Urinary bladder (tissue), 4 donors: ENCODE data around the gene FOXF1. TPM values are rescaled to one million over a fixed set of nuclear protein-coding genes. Genes with fewer than 3 reads are reported as not detected.

Experiments used
- DNase-seq: peaks from one replicate; pipeline ENCODE4 v3.0.0-alpha.2; 2015; ENCODE audit errors: extremely low spot score
- H3K27ac ChIP-seq: one replicate; pipeline ENCODE4 v1.5.1; 2013; ENCODE audit warnings: low read depth, mild to moderate bottlenecking, moderate library complexity
- H3K36me3 ChIP-seq: one replicate; pipeline ENCODE4 v1.6.1; 2013; ENCODE audit warnings: mild to moderate bottlenecking, moderate library complexity; ENCODE audit not compliant: insufficient read depth
- H3K4me1 ChIP-seq: one replicate; pipeline ENCODE4 v1.6.1; 2013; ENCODE audit warnings: mild to moderate bottlenecking, moderate library complexity; ENCODE audit not compliant: insufficient read depth
- H3K4me3 ChIP-seq: one replicate; pipeline ENCODE4 v1.5.1; 2013; ENCODE audit warnings: low read depth, low read length
- WGBS: extraction: QIAGEN DNeasy Blood & Tissue Kit; methylation state at CpG from one replicate; pipeline ENCODE4 v1.1.7; 2013; 5-methylcytosine and 5-hydroxymethylcytosine counted together
- polyA plus RNA-seq: library from polyadenylated mRNA; stranded (reverse); fragments of 200-250 nt; gene quantifications from one replicate; pipeline ENCODE4 v1.2.3, GENCODE V29; 2013
- total RNA-seq: library from RNA; depleted of rRNA; stranded (reverse); fragments of >200 nt; gene quantifications from one replicate; pipeline ENCODE4 v1.2.3, GENCODE V29; 2014
- donor health status: healthy with polysubstance abuse.
- donor health status: healthy.

The FOXF1 gene
- total and polyA plus RNA-seq, 2 donors = 28.9 to 83.3 TPM

DNA sequence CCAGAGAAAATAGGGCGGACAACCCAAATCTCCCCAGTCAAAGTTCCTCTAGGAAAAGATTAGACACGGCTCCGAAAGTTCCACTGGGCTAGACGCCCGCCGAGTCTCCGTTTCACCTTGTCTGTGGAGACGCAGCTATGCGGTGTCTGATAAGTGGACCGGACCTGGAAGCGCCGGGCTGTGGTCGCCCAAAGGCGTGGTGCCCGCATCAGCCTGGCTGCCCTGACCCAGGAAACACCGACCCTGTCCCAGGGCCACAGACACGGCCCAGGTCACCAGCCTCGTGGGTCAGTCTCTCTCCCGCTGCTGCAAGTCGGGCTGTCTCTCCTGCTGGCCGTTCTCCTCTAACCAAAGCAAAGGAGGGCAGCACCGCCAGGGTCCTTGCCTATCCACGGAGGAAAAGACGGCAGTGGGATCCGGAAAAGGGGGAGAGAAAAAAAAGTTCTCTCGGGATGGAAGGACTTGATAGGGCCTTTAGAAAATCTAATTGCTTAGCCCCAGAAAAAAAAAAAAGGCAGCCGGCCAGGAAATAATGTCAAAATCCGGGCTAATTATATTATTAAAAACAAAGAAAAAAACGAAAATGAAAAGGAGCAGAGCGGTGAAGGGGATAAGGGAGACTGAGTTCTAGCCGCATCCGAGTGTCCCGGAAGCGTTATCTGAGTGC is 13.9 kb upstream of the FOXF1 start:
- no peak for DNase-seq
- peak overlapping the region; percentile 63 for H3K4me3 ChIP-seq
- 14% methylated on average over 34 of the region's 34 CpGs for WGBS
- no peaks in the 10 kb centered on the region for H3K4me1 ChIP-seq
- H3K27ac ChIP-seq = peak overlapping the region; percentile 91
- no peaks in the 10 kb centered on the region for H3K36me3 ChIP-seq

DNA sequence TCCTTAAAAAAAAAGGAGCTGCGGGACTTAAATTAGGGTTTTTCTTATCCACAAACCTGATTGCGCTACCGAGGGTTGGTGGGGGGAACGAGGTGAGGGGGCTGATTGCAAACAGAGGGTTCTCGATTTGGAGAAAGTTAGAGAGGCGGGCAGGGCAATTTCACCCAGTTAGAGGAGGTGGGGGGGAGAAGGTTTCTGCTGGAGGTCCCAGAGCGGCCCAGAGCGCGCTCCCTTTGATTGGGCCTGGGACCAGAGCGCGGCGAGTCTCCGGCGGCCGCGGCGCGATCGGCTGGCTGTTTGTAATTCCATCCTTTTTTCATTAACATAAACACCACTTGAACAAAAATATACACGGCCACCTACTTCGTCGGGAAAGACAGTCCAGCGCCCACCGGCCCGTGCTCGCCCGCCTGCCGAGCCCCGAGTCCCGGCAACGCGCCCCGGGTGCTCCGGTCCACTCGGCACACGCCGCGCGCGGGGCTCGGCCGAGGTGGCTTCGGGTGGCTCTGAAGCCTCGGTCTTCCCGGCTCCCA is 13.3 kb upstream of the FOXF1 start:
- WGBS = 8% methylated on average over 45 of the region's 45 CpGs
- no peaks in the 10 kb centered on the region for H3K4me1 ChIP-seq
- H3K36me3 ChIP-seq = no peaks in the 10 kb centered on the region
- H3K4me3 ChIP-seq = peak overlapping the region; percentile 63
- no peak for DNase-seq
- H3K27ac ChIP-seq = peak overlapping the region; percentile 86

DNA sequence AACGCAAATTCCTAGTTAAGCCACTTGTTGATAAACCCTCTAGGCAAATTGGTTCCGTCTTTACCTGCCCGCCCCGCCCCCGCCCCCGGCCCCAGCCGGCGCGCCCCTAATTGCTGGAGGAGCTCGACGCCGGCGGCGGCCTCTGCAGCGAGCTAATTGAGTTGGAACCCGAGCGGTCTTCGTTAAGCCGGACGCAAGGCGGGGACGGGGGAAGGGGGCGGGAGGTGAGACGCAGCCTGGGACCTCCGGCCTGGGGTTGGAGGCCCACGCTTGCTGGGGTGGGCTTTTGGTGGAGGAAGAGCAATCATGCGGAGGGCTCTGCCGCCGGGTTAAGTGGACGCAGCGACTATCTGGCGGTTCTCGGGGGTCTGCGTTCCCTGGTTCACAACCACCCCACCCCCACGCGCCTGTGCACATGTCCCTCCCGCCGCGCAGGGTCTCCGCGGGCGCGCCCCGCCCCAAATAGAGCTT is 12.7 kb upstream of the FOXF1 start:
- Histone ChIP-seq H3K36me3 (no peaks in the 10 kb centered on the region), H3K4me1 (no peaks in the 10 kb centered on the region), H3K4me3 (peak overlapping the region; percentile 63), H3K27ac (peak overlapping the region; percentile 86)
- DNase-seq = no peak
- 3% methylated on average over 44 of the region's 44 CpGs for WGBS

DNA sequence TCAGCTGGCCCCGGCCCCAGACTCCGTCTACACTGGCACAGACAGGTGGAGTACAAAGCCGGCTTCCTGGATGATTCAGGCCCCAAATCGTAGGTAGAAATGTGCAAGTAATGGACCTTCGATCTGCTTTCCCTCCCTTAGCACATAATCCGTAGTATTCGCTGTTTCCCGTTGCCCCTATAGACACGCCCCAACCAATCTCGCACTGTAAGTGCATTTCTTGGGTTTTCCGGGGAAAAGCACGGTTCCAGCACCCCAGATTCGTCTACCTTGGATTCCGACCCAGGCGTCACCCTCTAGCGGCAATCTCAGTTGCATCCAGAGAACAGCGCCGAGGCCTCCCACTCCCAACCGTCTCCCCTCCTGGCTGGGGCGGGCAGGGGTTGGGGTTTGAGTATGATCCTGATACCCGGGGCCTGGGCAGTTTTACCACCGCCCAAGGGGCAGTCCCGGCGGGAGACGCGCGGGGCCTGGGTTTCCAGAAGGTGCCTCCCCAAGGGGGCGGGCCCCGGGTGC is 12.1 kb upstream of the FOXF1 start:
- no peak for DNase-seq
- 4% methylated on average over 29 of the region's 29 CpGs for WGBS
- Histone ChIP-seq H3K36me3 (no peaks in the 10 kb centered on the region), H3K27ac (peak overlapping the region; percentile 75), H3K4me1 (no peaks in the 10 kb centered on the region), H3K4me3 (peak overlapping the region; percentile 63)

DNA sequence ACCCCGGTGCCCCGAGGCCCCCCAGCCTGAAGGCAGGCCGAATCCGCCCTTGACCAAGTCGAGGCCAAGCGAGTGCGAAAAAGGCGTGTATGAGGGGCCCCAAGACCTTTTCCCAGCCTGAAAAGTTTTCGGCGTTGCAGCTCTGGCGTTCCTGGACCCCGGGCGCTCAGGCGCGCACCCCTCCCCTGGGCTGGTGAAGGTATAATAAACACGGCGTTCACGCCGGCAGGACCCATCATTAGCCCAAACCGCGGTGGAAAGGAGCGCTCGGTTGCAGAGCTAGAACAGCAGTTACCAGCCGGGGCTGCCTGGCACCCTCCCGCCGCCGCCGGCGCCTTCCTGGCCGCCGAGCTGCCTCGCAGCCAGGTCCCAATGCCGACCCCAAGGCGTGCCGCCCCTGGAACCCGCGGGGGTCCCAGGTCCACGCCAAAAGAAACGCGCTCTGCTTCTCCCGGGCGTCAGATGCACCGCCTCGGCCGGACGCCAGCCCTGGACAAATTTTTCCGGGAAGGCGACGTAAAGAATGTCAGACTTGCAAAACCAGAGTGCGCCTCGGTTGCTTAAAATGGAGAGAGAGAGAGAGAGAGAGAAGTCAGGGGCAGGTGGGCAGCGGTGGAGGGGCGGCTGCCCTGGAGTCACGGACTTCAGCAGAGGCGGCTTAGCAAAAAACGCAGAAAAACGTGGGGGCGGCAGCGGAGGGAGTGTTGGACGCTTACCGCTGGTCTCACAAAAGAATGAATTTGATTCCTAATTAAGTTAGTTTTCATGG is 11.5 kb upstream of the FOXF1 start:
- DNase-seq = no peak
- Histone ChIP-seq H3K4me3 (peak overlapping the region; percentile 63), H3K4me1 (no peaks in the 10 kb centered on the region), H3K27ac (peak overlapping the region; percentile 75), H3K36me3 (no peaks in the 10 kb centered on the region)
- 3% methylated on average over 61 of the region's 61 CpGs for WGBS

DNA sequence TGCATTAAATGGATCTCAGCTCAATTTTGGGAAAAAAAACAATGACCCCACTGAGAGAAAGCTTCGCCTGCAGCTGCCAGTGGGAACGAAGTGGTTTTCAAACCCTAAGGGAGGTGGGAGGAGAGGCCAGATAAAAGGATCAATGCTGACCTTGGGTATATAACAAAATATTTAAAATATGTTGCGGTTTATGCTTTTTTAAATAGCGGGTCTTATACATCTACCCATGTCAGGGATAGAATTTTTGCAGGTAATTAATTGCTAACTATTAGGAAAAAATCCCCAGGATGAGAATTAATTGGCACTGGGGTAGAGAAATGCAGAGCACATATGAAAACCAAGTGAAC is 10.9 kb upstream of the FOXF1 start:
- peak overlapping the region; percentile 63 for H3K4me3 ChIP-seq
- H3K27ac ChIP-seq = no peak overlapping the region
- no peak for DNase-seq
- 25% methylated on average over 4 of the region's 4 CpGs for WGBS
- H3K4me1 ChIP-seq = no peaks in the 10 kb centered on the region
- H3K36me3 ChIP-seq = no peaks in the 10 kb centered on the region

DNA sequence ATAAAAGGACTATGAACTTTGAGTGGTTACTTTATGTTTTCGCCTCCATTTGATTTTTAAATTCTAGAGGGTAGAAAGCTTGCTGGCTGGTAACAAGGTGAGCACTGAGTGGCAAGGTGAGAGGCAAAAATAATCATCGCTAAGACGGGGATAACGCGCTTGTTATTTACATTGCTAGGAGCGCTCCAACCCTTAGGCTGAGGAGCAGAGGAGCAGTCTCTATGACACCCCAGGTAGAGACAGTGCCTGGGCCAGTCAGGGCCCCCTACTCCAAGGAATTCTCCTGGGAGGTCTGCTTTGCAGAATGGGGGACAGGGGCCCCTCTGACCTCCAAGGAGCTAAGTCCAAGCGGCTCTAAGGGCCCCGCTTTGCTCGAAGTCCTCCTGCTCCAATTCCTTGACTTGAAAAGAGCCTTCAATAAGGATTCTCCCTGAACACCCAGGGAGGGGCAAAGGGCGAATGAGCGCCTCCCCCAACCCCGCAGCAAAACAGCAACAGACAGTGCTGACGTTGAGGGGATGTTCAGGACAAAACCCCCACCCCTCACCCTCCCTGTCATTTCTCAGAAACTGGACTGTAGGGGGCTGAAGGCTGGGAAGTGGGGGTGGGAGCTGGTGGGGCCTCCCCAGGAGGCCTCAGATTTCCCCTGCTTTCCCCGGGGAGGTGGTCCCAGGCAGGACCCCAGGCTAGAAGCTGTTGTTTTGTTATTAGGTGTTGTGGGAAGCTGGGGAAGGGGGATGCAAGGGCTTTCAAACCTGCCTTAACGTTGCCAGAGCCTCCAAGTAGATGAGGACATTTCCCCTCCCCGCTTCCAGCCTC is 10.2 kb upstream of the FOXF1 start:
- 25% methylated on average over 16 of the region's 16 CpGs for WGBS
- Histone ChIP-seq H3K4me3 (no peak overlapping the region), H3K27ac (peak overlapping the region; percentile 84), H3K36me3 (no peaks in the 10 kb centered on the region), H3K4me1 (no peaks in the 10 kb centered on the region)
- DNase-seq = no peak

DNA sequence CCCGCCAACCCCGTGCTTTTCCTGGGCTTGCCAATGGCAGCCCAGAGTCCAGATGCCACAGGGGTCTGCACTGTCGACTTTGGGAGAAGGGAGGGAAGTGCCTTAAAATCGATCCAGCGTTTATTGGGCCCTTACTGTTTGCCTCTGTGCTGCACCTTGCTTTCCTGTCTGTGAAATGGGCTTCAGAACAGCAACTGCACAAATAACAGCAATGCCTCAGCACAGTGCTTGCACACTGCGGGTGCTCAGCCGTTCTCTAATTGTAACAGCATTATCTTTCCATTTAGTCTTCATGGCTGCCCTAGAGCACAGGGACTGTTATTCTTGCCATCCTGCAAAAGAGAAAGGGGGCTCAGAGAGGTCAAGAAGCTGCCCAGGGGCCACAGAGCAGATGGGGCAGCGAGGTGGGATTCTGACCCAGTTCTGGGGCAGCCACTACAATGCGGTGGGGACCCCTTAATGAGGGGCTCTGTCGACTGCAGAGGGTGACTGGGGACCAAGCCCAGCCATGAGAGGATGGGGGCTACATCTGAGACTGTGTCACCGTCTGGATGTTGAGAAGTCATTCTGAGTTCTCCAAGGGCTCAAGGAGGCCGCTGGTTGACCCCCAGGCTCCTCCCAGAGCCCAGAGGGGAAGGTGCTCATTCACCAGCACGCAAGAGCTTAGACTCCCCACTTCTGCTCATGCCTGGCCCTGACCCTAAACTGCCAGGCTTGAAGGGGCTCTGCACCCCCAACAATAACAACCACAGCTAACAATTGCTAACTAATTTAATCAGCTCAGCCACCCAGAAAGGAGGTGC is 9.4 kb upstream of the FOXF1 start:
- Histone ChIP-seq H3K36me3 (no peaks in the 10 kb centered on the region), H3K4me1 (no peaks in the 10 kb centered on the region), H3K27ac (peak overlapping the region; percentile 84), H3K4me3 (no peak overlapping the region)
- no peak for DNase-seq
- WGBS = 28% methylated on average over 13 of the region's 13 CpGs

DNA sequence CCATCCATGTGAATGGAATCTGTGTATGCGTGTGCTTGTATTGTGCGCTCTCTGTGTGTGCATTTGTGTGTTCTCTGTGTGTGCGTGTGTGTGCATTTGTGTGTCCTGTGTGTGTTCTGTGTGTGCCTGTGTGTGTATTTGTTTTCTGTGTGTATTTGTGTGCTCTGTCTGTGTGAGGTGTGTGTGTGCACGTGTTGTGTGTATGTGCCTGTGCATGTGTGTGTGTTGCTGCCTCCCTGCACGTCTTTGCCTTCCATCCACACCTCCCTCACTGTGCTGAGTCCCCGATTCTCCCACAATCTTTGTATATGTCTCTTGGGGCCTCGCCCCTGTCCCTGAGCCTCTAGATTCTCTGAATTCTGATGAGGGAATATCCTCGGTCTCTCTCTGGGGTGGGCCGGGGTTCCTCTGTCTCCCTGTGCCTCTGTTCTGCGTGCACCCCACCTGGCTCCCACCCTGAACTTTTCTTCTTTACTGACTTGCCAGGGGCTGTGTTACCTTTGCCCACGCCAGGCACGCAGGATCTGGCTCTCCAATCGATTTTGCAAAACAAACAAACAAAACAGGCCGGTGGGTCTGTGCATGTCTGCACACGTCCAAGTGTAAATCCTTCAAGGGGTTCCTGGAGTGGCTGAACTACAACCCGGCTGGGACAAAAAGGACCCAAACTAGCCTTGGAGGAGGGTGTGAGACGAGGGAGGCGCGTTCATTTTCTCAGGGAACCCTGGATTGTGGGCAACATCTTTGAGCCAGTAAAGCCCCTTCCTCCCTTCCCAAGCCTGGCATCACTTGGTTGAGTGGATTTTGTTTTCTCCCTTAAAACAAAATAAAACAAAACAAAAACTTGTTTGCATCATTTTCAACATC is 8.1 kb upstream of the FOXF1 start:
- H3K4me1 ChIP-seq = no peaks in the 10 kb centered on the region
- H3K27ac ChIP-seq = peak overlapping the region; percentile 84
- DNase-seq = no peak
- no peaks in the 10 kb centered on the region for H3K36me3 ChIP-seq
- H3K4me3 ChIP-seq = peak overlapping the region; percentile 37
- 24% methylated on average over 19 of the region's 19 CpGs for WGBS

DNA sequence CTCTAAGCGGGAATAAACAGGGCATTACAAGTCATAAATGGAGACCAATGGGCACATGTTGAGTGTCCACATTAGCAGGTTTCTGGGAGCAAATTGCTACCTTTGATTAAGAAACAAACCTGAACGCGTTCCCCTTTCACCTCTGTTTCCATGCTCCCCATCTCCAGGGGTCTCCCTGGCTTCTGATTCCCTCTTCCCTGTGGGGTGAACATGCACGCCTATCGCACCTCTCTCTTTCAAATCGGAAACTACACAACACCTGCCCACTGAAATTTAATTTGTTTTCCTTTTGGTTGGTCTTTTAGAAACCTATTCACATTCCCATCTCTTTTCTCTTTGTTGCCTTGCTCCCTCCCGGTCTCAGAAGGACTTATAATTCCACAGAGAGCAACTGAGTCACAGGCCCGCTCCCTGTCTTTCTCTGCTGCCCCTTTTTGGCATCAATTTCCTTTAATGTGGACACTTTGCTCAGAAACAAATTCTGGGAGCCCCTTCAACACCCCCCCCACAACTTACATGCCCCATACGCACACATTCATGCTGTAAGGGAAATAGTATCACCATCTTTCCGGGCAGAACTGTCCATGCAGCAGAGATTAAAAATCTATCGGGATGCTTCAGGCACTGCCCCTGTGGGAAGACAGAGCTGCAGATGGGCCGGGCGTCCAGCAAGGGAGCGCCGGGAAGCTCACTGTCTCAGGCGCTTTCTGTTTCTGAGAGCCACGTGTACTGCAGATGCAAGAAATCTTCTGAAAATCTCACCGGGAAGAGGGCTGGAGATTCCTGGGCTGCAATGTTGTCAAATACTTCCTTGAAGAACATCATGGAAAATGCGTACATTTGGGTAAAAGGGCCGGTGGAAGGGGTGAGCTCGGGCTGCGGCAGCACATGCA is 7.2 kb upstream of the FOXF1 start:
- Histone ChIP-seq H3K4me1 (no peaks in the 10 kb centered on the region), H3K36me3 (no peaks in the 10 kb centered on the region), H3K27ac (peak overlapping the region; percentile 75), H3K4me3 (peak overlapping the region; percentile 37)
- DNase-seq = no peak
- 18% methylated on average over 22 of the region's 22 CpGs for WGBS

DNA sequence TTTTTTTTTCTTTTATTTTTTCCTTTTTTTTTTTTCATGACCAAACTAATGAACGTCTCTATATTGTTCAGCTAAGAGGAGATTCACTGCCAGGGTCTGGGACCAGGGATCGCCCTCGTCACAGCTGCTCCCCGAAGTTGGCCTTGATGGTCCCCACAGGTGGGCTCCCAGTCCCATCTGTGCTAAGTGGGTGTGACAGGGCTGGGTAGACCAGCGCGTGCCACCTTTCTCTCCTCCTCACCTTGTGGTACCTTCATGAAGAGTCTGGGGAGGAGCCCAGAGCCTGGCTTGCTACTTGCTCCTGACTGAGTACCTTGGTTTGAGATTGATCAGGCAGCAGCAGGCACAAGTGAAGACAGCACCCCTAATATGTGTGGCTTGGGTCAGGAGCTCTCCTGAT is 6.5 kb upstream of the FOXF1 start:
- Histone ChIP-seq H3K4me1 (no peaks in the 10 kb centered on the region), H3K36me3 (no peaks in the 10 kb centered on the region), H3K4me3 (peak overlapping the region; percentile 91), H3K27ac (peak overlapping the region; percentile 85)
- no peak for DNase-seq
- 19% methylated on average over 6 of the region's 6 CpGs for WGBS
